ENCODE results near the gene KNDC1.
"Not testable (repeated sequence)": the region's sequence is repeated elsewhere in the genome, so short reads cannot be mapped to it uniquely, and the experiment has no call there.

The KNDC1 gene

GRCh38 chr10:133209117-133209516, 49.1 kb downstream of the KNDC1 start:
- DNase-seq = no peak

GRCh38 chr10:133209641-133210040, 49.6 kb downstream of the KNDC1 start:
- no peak for DNase-seq

- no peak for DNase-seq
These were observed 50.5 kb downstream of the KNDC1 start for GRCh38 chr10:133210398-133211140.

GRCh38 chr10:133211141-133211830, 51.3 kb downstream of the KNDC1 start:
- no peak for DNase-seq

GRCh38 chr10:133211959-133212852, 52.2 kb downstream of the KNDC1 start:
- no peak for DNase-seq

GRCh38 chr10:133212853-133213494, 53.0 kb downstream of the KNDC1 start:
- no peak for DNase-seq

GRCh38 chr10:133213641-133214467, 53.8 kb downstream of the KNDC1 start:
- DNase-seq = no peak

GRCh38 chr10:133214468-133215410, 54.7 kb downstream of the KNDC1 start:
- DNase-seq = no peak

GRCh38 chr10:133215586-133215985, 55.6 kb downstream of the KNDC1 start:
- no peak for DNase-seq

- DNase-seq = no peak
These were observed 56.8 kb downstream of the KNDC1 start for GRCh38 chr10:133216776-133217175.

GRCh38 chr10:133217800-133218589, 58.0 kb downstream of the KNDC1 start:
- DNase-seq = no peak

GRCh38 chr10:133218891-133219290, 58.9 kb downstream of the KNDC1 start:
- DNase-seq = no peak

- no peak for DNase-seq
These were observed 59.8 kb downstream of the KNDC1 start for GRCh38 chr10:133219782-133220181.

GRCh38 chr10:133221331-133221730, 61.3 kb downstream of the KNDC1 start:
- no peak for DNase-seq

GRCh38 chr10:133221756-133222155, 61.7 kb downstream of the KNDC1 start:
- DNase-seq = not testable (repeated sequence)

- no peak for DNase-seq
These were observed 64.1 kb downstream of the KNDC1 start for GRCh38 chr10:133224076-133224475.

- no peak for DNase-seq
These were observed 64.8 kb downstream of the KNDC1 start for GRCh38 chr10:133224756-133225372.

GRCh38 chr10:133225707-133226191, 65.7 kb downstream of the KNDC1 start:
- DNase-seq = no peak

GRCh38 chr10:133226251-133226808, 66.3 kb downstream of the KNDC1 start:
- DNase-seq = no peak

Data from T1000 (cell line).